ENCODE results near the gene LILRB5. TPM values are rescaled to one million over a fixed set of nuclear protein-coding genes. Genes with fewer than 3 reads are reported as not detected.
"Not testable (repeated sequence)": the region's sequence is repeated elsewhere in the genome, so short reads cannot be mapped to it uniquely, and the experiment has no call there.

LILRB5 gene
- total RNA-seq, 1 donor: not detected

DNA sequence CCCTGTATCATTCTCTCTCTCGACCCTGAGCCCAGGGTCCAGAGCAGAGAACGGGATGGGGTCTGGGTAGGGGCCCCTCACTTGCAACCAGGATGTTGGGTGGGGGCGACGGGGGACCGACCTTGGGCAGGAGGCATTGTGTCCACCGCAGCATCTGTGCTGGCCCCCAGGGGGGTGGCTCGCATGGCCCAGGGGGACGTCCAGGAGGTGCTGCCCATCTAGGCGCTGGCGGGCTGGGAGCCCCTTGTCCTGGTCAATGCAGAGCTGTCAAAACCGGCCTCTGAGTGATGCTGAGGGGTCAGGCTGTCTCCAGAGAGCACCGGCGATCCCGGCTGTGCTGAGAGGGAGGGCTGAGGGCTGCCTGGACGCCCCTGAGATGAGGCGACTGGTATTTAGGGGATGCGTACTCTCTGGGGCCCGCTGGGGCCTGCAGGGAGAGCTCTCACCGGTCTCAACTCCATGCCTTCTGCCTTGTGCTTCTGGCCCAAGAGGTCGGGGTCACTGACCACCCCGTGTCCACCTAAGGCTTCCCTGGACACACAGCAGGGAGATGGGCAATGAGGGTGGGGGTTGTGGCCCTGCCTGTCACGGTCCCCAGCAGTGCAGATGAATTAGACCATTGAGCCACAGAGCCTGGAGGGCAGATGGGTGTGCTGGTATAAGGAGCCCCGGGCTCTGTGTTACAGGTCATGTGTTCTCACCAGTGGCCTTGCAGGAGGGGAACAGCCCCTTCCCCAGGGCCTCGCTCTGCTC is 47.8 kb downstream of the LILRB5 start:
- no peak for DNase-seq (ENCODE audit: low read depth)
- TF ChIP-seq CTCF (IDR thresholded peaks at IDR 0.05; ENCODE audit: insufficient read depth, low read length): no peak
- no peak overlapping the region for H3K4me3 ChIP-seq (ENCODE audit: low read depth, low read length)

- peak; percentile 22 for DNase-seq (ENCODE audit: low read depth)
- H3K4me3 ChIP-seq (ENCODE audit: low read depth, low read length): no peak overlapping the region
- TF ChIP-seq CTCF (IDR thresholded peaks at IDR 0.05; ENCODE audit: insufficient read depth, low read length): no peak
These were observed 48.4 kb downstream of the LILRB5 start for GRCh38 chr19:54208784-54209057.

DNA sequence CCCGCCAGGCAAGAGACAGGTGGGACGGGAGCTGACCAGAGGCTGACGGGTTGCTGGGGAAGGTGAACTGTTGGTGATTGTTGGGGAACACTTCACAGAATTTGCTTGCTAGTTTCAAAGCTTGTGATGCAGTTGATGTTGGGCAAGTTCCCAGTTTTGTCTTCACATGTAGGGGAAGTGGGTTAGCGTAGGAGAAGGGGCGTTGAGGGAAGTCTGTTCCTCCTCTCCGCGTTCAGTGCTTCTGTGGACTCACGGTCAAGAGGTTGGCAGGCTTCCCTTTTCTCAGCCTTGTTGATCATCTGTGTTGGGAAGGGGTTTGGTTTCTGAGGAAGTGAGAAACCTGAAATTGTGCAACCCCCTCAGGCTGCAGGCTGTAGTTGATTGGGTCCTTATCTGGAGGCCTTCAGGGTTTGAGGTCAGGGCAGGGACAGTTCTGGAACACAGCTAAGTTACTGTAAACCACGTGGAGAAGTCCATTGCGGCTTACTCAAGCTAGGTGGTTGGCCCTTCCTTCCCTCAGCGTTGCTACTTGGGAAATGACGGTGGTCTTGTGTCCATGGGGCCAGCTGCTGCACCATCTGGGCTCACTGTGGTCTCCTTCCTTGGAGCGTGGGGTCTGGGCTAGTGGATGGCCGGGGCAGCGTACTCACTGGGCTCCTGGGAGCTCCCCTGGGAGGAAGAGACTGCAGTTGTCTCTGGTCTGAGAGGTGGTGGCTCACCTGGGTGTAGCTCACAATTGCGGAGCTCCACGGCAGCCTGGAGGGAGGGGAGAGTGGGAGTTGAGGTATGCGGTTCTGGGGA is 48.9 kb downstream of the LILRB5 start:
- TF ChIP-seq CTCF (IDR thresholded peaks at IDR 0.05; ENCODE audit: insufficient read depth, low read length): no peak
- H3K4me3 ChIP-seq (ENCODE audit: low read depth, low read length): no peak overlapping the region
- peak; percentile 88 for DNase-seq (ENCODE audit: low read depth)

- TF ChIP-seq CTCF (IDR thresholded peaks at IDR 0.05; ENCODE audit: insufficient read depth, low read length): no peak
- DNase-seq (ENCODE audit: low read depth): no peak
- H3K4me3 ChIP-seq (ENCODE audit: low read depth, low read length): no peak overlapping the region
These were observed 49.4 kb downstream of the LILRB5 start for GRCh38 chr19:54207676-54207982.

DNA sequence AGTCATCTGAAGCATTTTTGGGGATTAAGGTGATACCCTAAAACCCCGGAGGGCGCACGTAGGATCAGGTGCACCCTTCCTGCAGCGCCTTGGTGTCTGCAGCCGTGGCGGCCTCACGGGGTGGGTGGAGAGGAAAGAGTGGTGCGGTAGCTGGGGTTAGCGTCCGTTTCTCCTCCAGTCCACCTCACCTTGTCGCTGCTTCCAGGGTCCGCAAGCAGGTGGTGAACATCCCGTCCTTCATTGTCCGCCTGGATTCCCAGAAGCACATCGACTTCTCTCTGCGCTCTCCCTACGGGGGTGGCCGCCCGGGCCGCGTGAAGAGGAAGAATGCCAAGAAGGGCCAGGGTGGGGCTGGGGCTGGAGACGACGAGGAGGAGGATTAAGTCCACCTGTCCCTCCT is 49.9 kb downstream of the LILRB5 start:
- H3K4me3 ChIP-seq (ENCODE audit: low read depth, low read length); DNase-seq (ENCODE audit: low read depth): not testable (repeated sequence)

DNA sequence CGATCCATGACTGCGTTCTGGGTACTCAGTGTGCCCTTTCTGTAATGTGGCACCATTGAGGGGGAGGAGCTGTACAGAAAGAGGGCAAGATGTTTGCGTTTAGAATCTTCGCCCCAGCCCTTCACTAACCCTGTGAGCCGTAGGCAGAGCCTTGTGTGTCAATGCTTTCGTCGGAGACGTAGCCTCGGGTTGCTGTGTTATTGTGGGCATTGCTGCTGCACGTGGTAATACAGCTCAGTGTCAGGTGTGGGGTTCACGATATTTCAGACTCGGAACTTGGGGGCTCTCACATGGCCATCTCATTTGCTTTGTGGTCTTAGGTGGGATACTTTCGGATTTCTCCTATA is 50.3 kb downstream of the LILRB5 start:
- no peak overlapping the region for H3K4me3 ChIP-seq (ENCODE audit: low read depth, low read length)
- TF ChIP-seq CTCF (IDR thresholded peaks at IDR 0.05; ENCODE audit: insufficient read depth, low read length): no peak
- no peak for DNase-seq (ENCODE audit: low read depth)

GRCh38 chr19:54206030-54206830 is 50.8 kb downstream of the LILRB5 start:
- no peak overlapping the region for H3K4me3 ChIP-seq (ENCODE audit: low read depth, low read length)
- DNase-seq (ENCODE audit: low read depth): no peak
- no peak for TF ChIP-seq CTCF (IDR thresholded peaks at IDR 0.05; ENCODE audit: insufficient read depth, low read length)

Data from fibroblast of the aortic adventitia (primary cell).